Glutamatergic neuron (in vitro differentiated cells): ENCODE data around the gene ALPK1. TPM values are rescaled to one million over a fixed set of nuclear protein-coding genes. Genes with fewer than 3 reads are reported as not detected.

ENCODE experiments used
- DNase-seq: peaks from one replicate; pipeline ENCODE4 v3.0.0; 2022
- H3K27ac Mint-ChIP-seq: one replicate; pipeline ENCODE4 v1.8.0; 2020; ENCODE audit warnings: mild to moderate bottlenecking, mixed read lengths, inconsistent platforms; ENCODE audit not compliant: unreplicated experiment
- H3K27me3 Mint-ChIP-seq: one replicate; pipeline ENCODE4 v1.8.0; 2020; ENCODE audit warnings: mild to moderate bottlenecking, moderate library complexity, mixed read lengths, inconsistent platforms; ENCODE audit not compliant: unreplicated experiment
- H3K36me3 Mint-ChIP-seq: one replicate; pipeline ENCODE4 v1.8.0; 2020; ENCODE audit warnings: mild to moderate bottlenecking, mixed read lengths, inconsistent platforms; ENCODE audit not compliant: unreplicated experiment
- H3K4me1 Mint-ChIP-seq: one replicate; pipeline ENCODE4 v1.8.0; 2020; ENCODE audit warnings: mild to moderate bottlenecking, low read depth, mixed read lengths, inconsistent platforms; ENCODE audit not compliant: unreplicated experiment
- H3K4me3 Mint-ChIP-seq: one replicate; pipeline ENCODE4 v1.8.0; 2020; ENCODE audit warnings: mild to moderate bottlenecking, mixed read lengths, inconsistent platforms; ENCODE audit not compliant: unreplicated experiment
- H3K9me3 Mint-ChIP-seq: one replicate; pipeline ENCODE4 v1.8.0; 2020; ENCODE audit warnings: mild to moderate bottlenecking, moderate library complexity, mixed read lengths, inconsistent platforms; ENCODE audit not compliant: unreplicated experiment
- total RNA-seq: library from RNA; stranded (reverse); fragmentation: NEBNext Ultra II Directional; extraction: Animal tissue kit (Norgen Biotek cat#: 25700); gene quantifications from one replicate; pipeline ENCODE4 v1.2.1, GENCODE V29; 2021; ENCODE audit not compliant: unreplicated experiment
- TF ChIP-seq, protein P1 (sequence below): fragments of 200-600 bp; sonication (generic); IDR thresholded peaks from one replicate; pipeline ENCODE4 v1.5.0; 2021; ENCODE audit not compliant: partially characterized antibody, unreplicated experiment

The ALPK1 gene
- total RNA-seq, 1 donor from 2014 or later, result 0.86 TPM

DNA sequence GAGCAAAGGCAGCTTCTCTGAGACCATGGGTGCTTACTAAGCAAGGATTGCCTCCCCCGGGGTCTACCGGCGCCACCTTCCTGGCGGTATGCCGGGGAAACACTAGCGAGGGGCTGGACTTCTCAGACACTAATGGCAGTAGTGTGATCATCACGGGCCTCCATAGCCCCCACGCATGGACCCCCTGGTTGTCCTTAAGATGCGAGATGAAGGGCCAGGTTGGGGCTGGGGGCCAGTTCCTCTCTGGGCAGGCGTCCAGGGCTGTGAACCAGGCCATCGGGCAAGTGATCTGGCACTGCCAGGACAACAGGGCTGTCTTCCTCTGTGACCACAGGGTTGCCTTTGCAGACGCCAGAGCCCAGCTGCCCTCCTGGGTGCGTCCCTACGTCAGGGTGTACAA lies 60.7 kb downstream of the ALPK1 start:
- Mint-ChIP-seq H3K4me3 (no peak overlapping the region), H3K27ac (no peak overlapping the region), H3K27me3 (peaks cover 6% of the 10 kb centered on the region), H3K36me3 (peaks cover 28% of the 10 kb centered on the region), H3K9me3 (peaks cover 28% of the 10 kb centered on the region), H3K4me1 (peaks cover 3% of the 10 kb centered on the region)
- DNase-seq, result no peak
- TF ChIP-seq, protein P1, sequence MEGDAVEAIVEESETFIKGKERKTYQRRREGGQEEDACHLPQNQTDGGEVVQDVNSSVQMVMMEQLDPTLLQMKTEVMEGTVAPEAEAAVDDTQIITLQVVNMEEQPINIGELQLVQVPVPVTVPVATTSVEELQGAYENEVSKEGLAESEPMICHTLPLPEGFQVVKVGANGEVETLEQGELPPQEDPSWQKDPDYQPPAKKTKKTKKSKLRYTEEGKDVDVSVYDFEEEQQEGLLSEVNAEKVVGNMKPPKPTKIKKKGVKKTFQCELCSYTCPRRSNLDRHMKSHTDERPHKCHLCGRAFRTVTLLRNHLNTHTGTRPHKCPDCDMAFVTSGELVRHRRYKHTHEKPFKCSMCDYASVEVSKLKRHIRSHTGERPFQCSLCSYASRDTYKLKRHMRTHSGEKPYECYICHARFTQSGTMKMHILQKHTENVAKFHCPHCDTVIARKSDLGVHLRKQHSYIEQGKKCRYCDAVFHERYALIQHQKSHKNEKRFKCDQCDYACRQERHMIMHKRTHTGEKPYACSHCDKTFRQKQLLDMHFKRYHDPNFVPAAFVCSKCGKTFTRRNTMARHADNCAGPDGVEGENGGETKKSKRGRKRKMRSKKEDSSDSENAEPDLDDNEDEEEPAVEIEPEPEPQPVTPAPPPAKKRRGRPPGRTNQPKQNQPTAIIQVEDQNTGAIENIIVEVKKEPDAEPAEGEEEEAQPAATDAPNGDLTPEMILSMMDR, result no peak

DNA sequence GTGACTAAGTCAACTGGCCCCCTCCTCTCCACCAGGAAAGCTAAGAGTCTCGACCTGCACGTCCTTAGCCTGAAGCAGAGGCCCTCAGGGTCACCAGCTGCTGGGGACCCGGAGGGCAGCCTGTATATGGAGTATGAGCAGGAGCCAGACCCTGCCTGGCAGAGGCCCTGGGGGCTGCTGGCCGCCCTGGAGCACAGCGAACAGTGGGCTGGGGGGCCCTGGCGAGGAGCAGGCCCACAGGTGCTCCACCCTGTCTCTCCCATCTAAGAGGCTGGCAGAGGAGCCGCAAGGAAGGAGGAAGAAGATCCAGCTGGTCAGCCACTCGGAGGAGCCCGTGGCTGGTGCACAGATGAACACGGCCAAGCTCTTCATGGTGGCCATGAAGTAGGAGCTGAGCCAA lies 61.2 kb downstream of the ALPK1 start:
- Mint-ChIP-seq H3K4me1 (peaks cover 3% of the 10 kb centered on the region), H3K27me3 (peaks cover 4% of the 10 kb centered on the region), H3K4me3 (no peak overlapping the region), H3K27ac (no peak overlapping the region), H3K9me3 (peaks cover 28% of the 10 kb centered on the region), H3K36me3 (peaks cover 33% of the 10 kb centered on the region)
- no peak for DNase-seq
- TF ChIP-seq, protein P1, result no peak

DNA sequence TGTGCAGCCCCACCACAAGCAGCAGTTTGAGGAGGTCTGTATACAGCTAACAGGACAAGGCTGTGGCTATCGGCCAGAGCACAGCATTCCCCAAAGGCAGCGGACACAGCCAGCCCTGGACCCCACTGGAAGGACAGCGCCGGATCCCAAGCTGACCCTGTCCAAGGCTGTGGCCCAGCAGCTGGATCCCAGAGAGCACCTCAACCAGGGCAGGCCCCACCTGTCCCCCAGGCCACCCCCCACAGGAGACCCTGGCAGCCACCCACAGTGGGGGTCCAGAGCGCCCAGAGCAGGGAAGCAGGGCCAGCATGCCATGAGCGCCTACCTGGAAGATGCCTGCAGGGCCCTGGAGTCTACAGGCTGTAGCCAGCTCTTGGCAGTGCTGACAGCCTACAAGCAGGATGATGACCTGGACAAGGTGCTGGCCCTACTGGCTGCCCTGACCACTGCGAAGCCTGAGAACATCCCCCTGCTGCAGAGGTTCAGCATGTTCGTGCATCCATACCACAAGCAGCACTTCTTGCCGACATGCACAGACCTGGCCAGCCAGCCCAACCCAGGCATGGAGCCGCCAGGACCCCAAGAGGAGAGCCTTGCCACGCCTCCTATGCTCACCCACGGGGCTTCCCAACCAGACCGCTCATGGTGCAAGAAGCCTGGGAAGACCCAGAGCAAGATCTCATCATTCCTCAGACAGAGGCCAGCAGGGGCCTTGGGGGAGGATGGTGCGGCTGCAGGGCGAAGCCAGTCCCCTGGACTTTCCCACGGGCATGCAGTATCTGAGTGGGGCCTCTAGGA lies 62.0 kb downstream of the ALPK1 start:
- DNase-seq, result no peak
- peaks cover 34% of the 10 kb centered on the region for H3K36me3 Mint-ChIP-seq
- H3K27ac Mint-ChIP-seq, result no peak overlapping the region
- TF ChIP-seq, protein P1, result no peak
- H3K4me3 Mint-ChIP-seq, result no peak overlapping the region
- H3K4me1 Mint-ChIP-seq, result peaks cover 3% of the 10 kb centered on the region
- peaks cover 4% of the 10 kb centered on the region for H3K27me3 Mint-ChIP-seq
- H3K9me3 Mint-ChIP-seq, result peaks cover 28% of the 10 kb centered on the region

DNA sequence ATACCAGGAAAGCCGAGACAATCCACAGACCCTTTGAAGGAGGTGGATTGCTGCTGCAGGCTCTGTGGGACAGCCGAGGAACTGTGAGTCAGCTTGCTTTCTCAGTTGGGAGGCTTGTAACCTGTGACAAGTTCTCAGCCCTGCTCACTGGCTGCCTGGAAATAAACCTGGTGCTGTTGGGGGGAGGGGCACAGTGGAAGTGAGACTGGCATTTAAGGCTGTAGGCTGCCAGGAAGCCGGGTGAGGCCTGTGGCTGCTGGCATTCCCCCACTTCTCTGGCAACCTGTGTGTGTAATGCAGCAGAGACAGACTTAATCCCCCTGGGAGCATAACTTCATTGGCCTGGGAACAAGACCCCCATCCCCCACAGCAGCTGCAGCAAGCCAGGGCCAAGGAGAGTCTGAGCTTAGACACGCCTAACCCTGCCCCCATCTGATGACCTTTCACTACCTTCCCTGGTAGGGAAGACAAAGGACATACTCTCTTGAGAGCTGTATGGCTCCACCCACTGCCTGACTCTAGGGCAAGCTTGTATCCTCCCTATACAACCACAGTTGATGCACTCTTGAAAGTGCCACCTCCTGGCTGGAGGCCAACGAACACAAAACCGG lies 64.1 kb downstream of the ALPK1 start:
- TF ChIP-seq, protein P1, result no peak
- Mint-ChIP-seq H3K4me1 (peaks cover 3% of the 10 kb centered on the region), H3K9me3 (peaks cover 26% of the 10 kb centered on the region), H3K27ac (no peak overlapping the region), H3K4me3 (no peak overlapping the region), H3K36me3 (peaks cover 50% of the 10 kb centered on the region), H3K27me3 (peaks cover 2% of the 10 kb centered on the region)
- DNase-seq, result no peak

DNA sequence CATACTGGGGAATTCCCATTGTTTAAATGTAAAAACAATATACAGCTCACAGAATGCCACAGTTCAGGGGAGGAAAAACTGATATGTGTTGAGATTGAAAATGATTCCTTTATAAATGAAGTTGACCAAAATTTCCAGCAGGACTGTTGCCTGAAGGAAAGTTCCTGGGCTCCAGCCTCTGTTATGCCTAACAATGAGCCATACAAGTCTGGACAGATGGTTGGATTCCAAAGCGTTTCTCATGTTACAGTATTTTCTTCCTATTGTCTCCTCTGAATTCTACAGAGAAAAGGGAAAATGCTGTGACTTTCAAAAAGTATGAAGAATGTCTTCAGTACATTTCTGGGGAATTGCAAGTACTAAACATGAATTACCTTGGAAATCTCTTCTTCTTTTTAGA lies 73.3 kb downstream of the ALPK1 start:
- peaks cover 21% of the 10 kb centered on the region for H3K4me1 Mint-ChIP-seq
- DNase-seq, result no peak
- peak overlapping the region; percentile 69 for H3K27ac Mint-ChIP-seq
- TF ChIP-seq, protein P1, result no peak
- H3K27me3 Mint-ChIP-seq, result peaks cover 2% of the 10 kb centered on the region
- H3K9me3 Mint-ChIP-seq, result peaks cover 6% of the 10 kb centered on the region
- H3K36me3 Mint-ChIP-seq, result peaks cover 24% of the 10 kb centered on the region
- H3K4me3 Mint-ChIP-seq, result no peak overlapping the region
